Fibroblast of mammary gland (primary cell): ENCODE measurements around the gene LRRC27.

ENCODE experiments used
- DNase-seq: peaks from one replicate; pipeline ENCODE4 v3.0.0-alpha.2; 2010; ENCODE audit warnings: low read depth
- H3K4me3 ChIP-seq: 2 replicates; pipeline ENCODE4 v1.5.1; 2011; ENCODE audit warnings: low read depth, mild to moderate bottlenecking, low read length, moderate library complexity; ENCODE audit not compliant: control insufficient read depth
- TF ChIP-seq, protein P1 (sequence below): conservative IDR thresholded peaks from 2 replicates; pipeline ENCODE4 v1.5.1; 2011; ENCODE audit warnings: low read depth, low read length, inconsistent platforms; ENCODE audit not compliant: control insufficient read depth, insufficient read depth

The LRRC27 gene

GRCh38 chr10:132347211-132347930 lies 15.4 kb downstream of the LRRC27 start:
- DNase-seq = no peak
- TF ChIP-seq, protein P1, sequence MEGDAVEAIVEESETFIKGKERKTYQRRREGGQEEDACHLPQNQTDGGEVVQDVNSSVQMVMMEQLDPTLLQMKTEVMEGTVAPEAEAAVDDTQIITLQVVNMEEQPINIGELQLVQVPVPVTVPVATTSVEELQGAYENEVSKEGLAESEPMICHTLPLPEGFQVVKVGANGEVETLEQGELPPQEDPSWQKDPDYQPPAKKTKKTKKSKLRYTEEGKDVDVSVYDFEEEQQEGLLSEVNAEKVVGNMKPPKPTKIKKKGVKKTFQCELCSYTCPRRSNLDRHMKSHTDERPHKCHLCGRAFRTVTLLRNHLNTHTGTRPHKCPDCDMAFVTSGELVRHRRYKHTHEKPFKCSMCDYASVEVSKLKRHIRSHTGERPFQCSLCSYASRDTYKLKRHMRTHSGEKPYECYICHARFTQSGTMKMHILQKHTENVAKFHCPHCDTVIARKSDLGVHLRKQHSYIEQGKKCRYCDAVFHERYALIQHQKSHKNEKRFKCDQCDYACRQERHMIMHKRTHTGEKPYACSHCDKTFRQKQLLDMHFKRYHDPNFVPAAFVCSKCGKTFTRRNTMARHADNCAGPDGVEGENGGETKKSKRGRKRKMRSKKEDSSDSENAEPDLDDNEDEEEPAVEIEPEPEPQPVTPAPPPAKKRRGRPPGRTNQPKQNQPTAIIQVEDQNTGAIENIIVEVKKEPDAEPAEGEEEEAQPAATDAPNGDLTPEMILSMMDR = no peak
- H3K4me3 ChIP-seq = no peak overlapping the region

DNA sequence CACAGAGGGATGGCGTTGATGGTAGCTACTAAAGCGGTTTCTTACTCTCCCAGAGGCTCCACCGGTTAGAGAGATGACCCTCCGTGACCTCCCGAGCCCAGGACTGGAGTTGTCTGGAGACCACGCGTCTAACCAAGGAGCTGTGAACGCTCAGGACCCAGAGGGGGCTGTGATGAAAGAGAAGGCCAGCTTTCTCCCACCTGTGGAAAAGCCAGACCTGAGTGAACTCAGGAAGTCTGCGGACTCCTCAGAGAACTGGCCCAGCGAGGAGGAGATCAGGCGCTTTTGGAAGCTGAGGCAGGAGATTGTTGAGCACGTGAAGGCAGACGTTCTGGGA lies 15.9 kb downstream of the LRRC27 start:
- no peak overlapping the region for H3K4me3 ChIP-seq
- no peak for DNase-seq
- TF ChIP-seq, protein P1 = no peak

GRCh38 chr10:132349766-132350165 lies 17.8 kb downstream of the LRRC27 start:
- TF ChIP-seq, protein P1 = no peak
- no peak for DNase-seq
- no peak overlapping the region for H3K4me3 ChIP-seq

DNA sequence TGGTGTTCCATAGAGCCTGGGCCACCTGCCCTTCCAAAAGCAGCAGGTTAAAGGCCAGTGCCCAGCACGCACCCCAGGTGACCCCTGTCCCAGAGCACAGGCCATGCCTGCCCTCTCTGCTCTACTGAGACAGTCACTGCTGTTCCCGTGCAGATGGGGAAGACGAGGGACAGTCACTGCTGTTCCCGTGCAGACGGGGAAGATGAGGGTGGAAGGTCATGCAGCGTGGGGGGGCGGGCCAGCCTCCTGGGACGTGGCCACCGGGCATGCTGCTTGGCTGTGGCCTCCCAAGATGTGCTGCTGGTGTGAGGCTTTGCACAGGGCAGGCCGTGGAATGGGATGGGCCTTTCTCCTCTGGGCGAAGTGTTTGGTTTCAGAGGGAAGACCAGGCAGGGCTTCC lies 18.4 kb downstream of the LRRC27 start:
- H3K4me3 ChIP-seq = no peak overlapping the region
- no peak for DNase-seq
- TF ChIP-seq, protein P1 = no peak

DNA sequence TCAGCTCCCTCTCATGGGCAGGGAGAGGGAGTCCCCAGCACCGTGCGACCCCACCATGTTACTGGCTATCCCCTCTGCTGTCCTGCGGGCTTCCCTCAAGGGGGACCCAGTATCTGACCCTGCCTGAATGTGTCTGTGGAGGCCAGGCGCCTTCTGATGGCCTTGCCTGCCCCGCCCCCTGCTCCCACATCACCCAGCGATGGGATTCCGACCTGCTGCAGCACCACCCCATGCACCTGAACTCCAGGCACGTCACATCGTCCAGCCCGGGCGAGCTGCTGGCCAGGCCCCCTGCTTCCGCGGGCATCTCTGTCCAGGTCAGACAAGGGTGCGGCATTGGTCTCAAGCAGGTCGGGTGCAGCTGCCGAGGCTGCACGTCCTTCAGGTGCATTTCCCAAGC lies 19.0 kb downstream of the LRRC27 start:
- TF ChIP-seq, protein P1 = no peak

GRCh38 chr10:132351611-132352010 lies 19.6 kb downstream of the LRRC27 start:
- no peak for DNase-seq
- TF ChIP-seq, protein P1 = no peak
- no peak overlapping the region for H3K4me3 ChIP-seq

More for the DNA sequence above, 19.0 kb downstream of the LRRC27 start:
- DNase-seq = no peak
- no peak overlapping the region for H3K4me3 ChIP-seq
